ENCODE measurements around the gene TWNK. TPM values are rescaled to one million over a fixed set of nuclear protein-coding genes. Genes with fewer than 3 reads are reported as not detected.

The TWNK gene
- total and polyA plus RNA-seq, 8 donors, result 2.3 to 30.8 (median 4.8) TPM; not detected in 1

DNA sequence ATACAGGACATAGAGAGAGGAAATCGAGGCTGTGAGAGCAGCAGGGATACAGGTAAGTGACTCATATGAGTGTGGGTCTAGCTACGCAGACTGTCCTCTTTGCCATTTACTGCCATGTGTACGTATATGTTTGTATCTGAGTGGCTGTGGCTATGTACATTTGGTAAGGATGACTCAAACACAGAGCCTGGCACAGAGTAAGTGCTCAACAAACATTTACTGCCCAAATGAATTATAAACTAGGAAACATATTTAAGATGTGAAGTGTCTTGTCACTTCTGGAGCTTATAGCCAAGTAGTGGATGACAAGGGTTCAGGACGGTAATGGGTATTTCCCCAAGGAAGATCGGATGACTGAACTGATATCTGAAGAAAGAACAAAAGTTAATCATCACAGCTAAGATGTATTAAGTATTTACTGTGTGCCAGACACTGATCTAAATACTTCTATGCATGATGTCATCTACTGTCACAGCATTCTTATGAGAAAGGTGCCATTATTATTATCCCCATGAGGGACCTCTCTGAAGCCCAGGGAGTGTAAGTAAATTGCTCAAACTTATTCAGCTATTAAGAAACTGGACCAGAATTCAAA lies 6.1 kb upstream of the TWNK start:
- H3K27me3 ChIP-seq, result no peaks in the 10 kb centered on the region
- no peak overlapping the region for H3K4me3 ChIP-seq
- no peak overlapping the region for H3K27ac ChIP-seq
- peaks cover 25 to 91% (median 78%) of the 10 kb centered on the region in 4 donors for H3K36me3 ChIP-seq
- peaks cover 4 to 15% (median 12%) of the 10 kb centered on the region in 4 donors for H3K4me1 ChIP-seq
- WGBS, 5 donors, result 81 to 89% (median 88%) methylated on average over 5 of the region's 5 CpGs
- no peak for DNase-seq
- no peak for TF ChIP-seq POLR2A (IDR thresholded peaks at IDR 0.05)
- TF ChIP-seq POLR2AphosphoS5 (IDR thresholded peaks at IDR 0.05), result no peak
- TF ChIP-seq, protein P1, sequence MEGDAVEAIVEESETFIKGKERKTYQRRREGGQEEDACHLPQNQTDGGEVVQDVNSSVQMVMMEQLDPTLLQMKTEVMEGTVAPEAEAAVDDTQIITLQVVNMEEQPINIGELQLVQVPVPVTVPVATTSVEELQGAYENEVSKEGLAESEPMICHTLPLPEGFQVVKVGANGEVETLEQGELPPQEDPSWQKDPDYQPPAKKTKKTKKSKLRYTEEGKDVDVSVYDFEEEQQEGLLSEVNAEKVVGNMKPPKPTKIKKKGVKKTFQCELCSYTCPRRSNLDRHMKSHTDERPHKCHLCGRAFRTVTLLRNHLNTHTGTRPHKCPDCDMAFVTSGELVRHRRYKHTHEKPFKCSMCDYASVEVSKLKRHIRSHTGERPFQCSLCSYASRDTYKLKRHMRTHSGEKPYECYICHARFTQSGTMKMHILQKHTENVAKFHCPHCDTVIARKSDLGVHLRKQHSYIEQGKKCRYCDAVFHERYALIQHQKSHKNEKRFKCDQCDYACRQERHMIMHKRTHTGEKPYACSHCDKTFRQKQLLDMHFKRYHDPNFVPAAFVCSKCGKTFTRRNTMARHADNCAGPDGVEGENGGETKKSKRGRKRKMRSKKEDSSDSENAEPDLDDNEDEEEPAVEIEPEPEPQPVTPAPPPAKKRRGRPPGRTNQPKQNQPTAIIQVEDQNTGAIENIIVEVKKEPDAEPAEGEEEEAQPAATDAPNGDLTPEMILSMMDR (IDR thresholded peaks at IDR 0.05), result no peak
- no peak for TF ChIP-seq EP300 (IDR thresholded peaks at IDR 0.05)
- no peaks in the 10 kb centered on the region for H3K9me3 ChIP-seq
- intact Hi-C loops (cut with DNase I; ENCODE audit: low total_unique reads), result no loop called here

DNA sequence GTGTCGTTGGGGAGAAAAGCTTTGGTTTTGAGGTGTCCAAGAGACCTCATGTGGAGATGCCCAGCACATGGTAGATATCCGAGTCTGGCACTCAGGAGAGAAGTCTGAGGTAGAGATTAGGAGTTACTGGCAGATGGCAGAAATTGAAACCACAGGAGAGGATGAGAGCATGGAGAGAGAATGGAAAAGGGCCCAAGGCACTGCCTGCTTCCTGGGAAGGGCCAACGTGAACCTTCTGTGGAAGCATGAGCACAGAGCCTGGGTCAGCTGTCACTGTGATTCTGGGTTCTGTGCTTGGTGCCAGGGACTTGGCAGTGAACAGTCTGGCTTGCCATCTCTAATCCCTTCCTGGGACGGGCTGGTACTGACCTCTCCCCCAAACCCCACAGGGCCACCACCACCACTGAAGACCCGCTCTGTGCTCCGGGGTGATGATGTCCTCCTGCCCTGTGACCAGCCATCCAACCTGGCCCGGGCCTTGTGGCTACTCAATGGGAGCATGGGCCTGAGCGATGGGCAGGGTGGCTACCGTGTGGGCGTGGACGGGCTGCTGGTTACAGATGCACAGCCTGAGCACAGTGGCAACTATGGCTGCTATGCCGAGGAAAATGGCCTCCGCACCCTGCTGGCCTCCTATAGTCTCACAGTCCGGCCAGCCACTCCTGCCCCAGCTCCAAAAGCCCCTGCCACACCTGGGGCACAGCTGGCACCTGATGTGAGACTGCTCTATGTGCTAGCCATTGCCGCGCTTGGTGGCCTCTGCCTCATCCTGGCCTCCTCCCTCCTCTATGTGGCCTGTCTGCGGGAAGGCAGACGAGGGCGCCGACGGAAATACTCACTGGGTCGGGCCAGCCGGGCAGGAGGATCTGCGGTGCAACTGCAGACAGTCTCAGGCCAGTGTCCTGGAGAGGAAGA lies 4.2 kb upstream of the TWNK start:
- H3K27ac ChIP-seq, result no peak overlapping the region
- peaks cover 24 to 78% (median 65%) of the 10 kb centered on the region in 4 donors for H3K36me3 ChIP-seq
- H3K9me3 ChIP-seq, result no peaks in the 10 kb centered on the region
- no peak overlapping the region for H3K4me3 ChIP-seq
- H3K4me1 ChIP-seq, result peaks cover 16 to 29% (median 28%) of the 10 kb centered on the region in 4 donors
- no peaks in the 10 kb centered on the region for H3K27me3 ChIP-seq
- no peak for TF ChIP-seq EP300 (IDR thresholded peaks at IDR 0.05)
- TF ChIP-seq POLR2A (IDR thresholded peaks at IDR 0.05), result no peak
- TF ChIP-seq, protein P1 (IDR thresholded peaks at IDR 0.05), result no peak
- TF ChIP-seq POLR2AphosphoS5 (IDR thresholded peaks at IDR 0.05), result no peak
- 84 to 89% (median 86%) methylated on average over 14 to 24 of the region's 24 CpGs for WGBS, 5 donors
- peak in 1 of 2 donors; percentile 7 for DNase-seq
- intact Hi-C loops (cut with DNase I; ENCODE audit: low total_unique reads), result no loop called here

DNA sequence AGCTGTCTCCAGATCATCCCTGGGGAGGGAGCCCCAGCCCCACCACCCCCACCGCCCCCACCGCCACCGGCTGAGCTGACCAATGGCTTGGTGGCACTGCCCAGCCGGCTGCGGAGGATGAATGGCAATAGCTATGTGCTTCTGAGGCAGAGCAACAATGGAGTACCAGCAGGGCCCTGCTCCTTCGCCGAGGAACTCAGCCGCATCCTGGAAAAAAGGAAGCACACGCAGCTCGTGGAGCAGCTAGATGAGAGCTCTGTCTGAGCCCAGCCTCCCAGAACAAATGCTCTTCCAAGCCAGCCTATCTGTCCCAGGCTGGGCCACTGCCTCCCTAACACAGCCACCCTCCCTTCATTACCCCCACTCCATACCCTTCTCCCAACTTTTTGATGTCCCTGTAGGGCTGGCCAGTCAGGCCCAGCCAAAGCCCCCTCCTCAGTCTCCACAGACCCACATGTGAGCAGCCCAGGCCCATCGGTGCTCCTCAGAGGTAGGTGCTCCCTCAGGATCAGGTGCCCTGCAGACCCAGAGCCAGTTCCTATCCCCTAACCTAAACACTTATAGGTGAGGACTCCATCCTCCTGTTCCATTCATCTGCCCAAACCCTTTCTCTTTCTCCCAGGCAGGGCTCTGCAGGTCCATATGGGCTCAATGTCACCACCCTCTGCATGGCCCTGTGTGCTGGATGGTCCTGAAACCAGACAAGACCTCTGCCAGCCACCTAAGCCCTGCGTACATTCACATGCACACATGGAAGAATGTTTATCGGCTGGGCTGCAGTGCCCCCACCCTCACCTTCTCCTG lies 3.3 kb upstream of the TWNK start:
- no peaks in the 10 kb centered on the region for H3K27me3 ChIP-seq
- intact Hi-C loops (cut with DNase I; ENCODE audit: low total_unique reads), result no loop called here
- H3K36me3 ChIP-seq, result peaks cover 18 to 69% (median 59%) of the 10 kb centered on the region in 4 donors
- H3K4me1 ChIP-seq, result peaks cover 21 to 38% (median 37%) of the 10 kb centered on the region in 4 donors
- no peak for DNase-seq
- TF ChIP-seq, protein P1 (IDR thresholded peaks at IDR 0.05), result no peak
- TF ChIP-seq POLR2AphosphoS5 (IDR thresholded peaks at IDR 0.05) (no peak), EP300 (IDR thresholded peaks at IDR 0.05) (no peak), POLR2A (IDR thresholded peaks at IDR 0.05) (no peak)
- H3K4me3 ChIP-seq, result no peak overlapping the region
- 73 to 87% (median 81%) methylated on average over 8 to 13 of the region's 13 CpGs for WGBS, 5 donors
- no peaks in the 10 kb centered on the region for H3K9me3 ChIP-seq
- H3K27ac ChIP-seq, result no peak overlapping the region

DNA sequence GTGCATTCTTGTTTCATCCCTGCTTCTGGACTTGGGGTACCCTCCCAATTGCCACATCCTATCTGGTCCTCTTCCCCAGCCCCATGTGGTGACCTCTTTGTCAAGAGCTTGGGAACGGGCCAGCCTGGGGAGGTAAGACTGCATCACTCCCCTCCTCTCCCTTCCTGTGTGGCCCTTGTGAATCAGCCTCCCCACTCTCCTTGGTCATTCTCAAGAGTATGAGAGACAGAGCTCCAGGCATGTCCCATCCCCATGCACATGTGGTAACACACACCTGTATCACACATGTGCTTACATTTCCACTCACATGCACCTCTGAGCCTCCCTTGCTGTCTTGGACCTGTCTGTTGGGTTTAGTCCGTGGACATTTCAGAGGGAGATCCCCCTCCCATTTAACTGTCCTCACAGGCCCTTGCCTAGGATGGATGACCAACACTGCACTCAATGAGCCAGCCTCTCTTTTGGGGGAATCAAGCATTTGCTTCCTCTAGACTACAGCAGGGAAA lies 2.6 kb upstream of the TWNK start:
- H3K4me1 ChIP-seq, result peaks cover 21 to 45% (median 41%) of the 10 kb centered on the region in 4 donors
- H3K4me3 ChIP-seq, result no peak overlapping the region
- H3K36me3 ChIP-seq, result peaks cover 12 to 68% (median 59%) of the 10 kb centered on the region in 4 donors
- intact Hi-C loops (cut with DNase I; ENCODE audit: low total_unique reads), result no loop called here
- H3K9me3 ChIP-seq, result no peaks in the 10 kb centered on the region
- no peaks in the 10 kb centered on the region for H3K27me3 ChIP-seq
- DNase-seq, result no peak
- WGBS, 5 donors, result 72 to 95% (median 78%) methylated on average over 2 of the region's 2 CpGs
- TF ChIP-seq EP300 (IDR thresholded peaks at IDR 0.05) (no peak), POLR2AphosphoS5 (IDR thresholded peaks at IDR 0.05) (no peak), POLR2A (IDR thresholded peaks at IDR 0.05) (no peak)
- TF ChIP-seq, protein P1 (IDR thresholded peaks at IDR 0.05), result no peak
- no peak overlapping the region for H3K27ac ChIP-seq

All from stomach (tissue), 9 donors.